ENCODE data around the gene LAMTOR1.

Gene LAMTOR1

GRCh38 chr11:72120930-72121329 lies 17.8 kb upstream of the LAMTOR1 start:
- DNase-seq (ENCODE audit: low read depth in 1 of 2, low spot score in 1 of 2) = no peak

GRCh38 chr11:72119198-72119597 lies 16.1 kb upstream of the LAMTOR1 start:
- DNase-seq (ENCODE audit: low read depth in 1 of 2, low spot score in 1 of 2) = no peak

GRCh38 chr11:72116019-72116755 lies 13.1 kb upstream of the LAMTOR1 start:
- no peak for DNase-seq (ENCODE audit: low read depth in 1 of 2, low spot score in 1 of 2)

- DNase-seq (ENCODE audit: low read depth in 1 of 2, low spot score in 1 of 2) = no peak
These were observed 11.5 kb upstream of the LAMTOR1 start for GRCh38 chr11:72114570-72114969.

- no peak for DNase-seq (ENCODE audit: low read depth in 1 of 2, low spot score in 1 of 2)
These were observed 10.1 kb upstream of the LAMTOR1 start for GRCh38 chr11:72112978-72113808.

GRCh38 chr11:72112143-72112977 lies 9.3 kb upstream of the LAMTOR1 start, which contains the start of gene ANAPC15:
Gene ANAPC15, minus strand, starts transcription at chr11:72112695. Its CDS starts 1,419 bp downstream, at chr11:72111276.
- DNase-seq (ENCODE audit: low read depth in 1 of 2, low spot score in 1 of 2) = peak; percentile 89 to 91

- no peak for DNase-seq (ENCODE audit: low read depth in 1 of 2, low spot score in 1 of 2)
These were observed 8.4 kb upstream of the LAMTOR1 start for GRCh38 chr11:72111300-72112142.

- no peak for DNase-seq (ENCODE audit: low read depth in 1 of 2, low spot score in 1 of 2)
These were observed 2.8 kb upstream of the LAMTOR1 start, which contains the start of gene TOMT for GRCh38 chr11:72105888-72106287. Gene TOMT, plus strand, starts transcription at chr11:72105924. Its CDS starts 28 bp downstream, at chr11:72105952.

GRCh38 chr11:72103754-72104167 lies 664 bp upstream of the LAMTOR1 start:
- DNase-seq (ENCODE audit: low read depth in 1 of 2, low spot score in 1 of 2) = no peak

GRCh38 chr11:72102631-72102945 lies 509 bp downstream of the LAMTOR1 start:
- DNase-seq (ENCODE audit: low read depth in 1 of 2, low spot score in 1 of 2) = no peak

GRCh38 chr11:72102162-72102561 lies 935 bp downstream of the LAMTOR1 start:
- DNase-seq (ENCODE audit: low read depth in 1 of 2, low spot score in 1 of 2) = no peak

- no peak for DNase-seq (ENCODE audit: low read depth in 1 of 2, low spot score in 1 of 2)
These were observed 2.6 kb downstream of the LAMTOR1 start for GRCh38 chr11:72100462-72100861.

GRCh38 chr11:72100009-72100408 lies 3.1 kb downstream of the LAMTOR1 start:
- no peak for DNase-seq (ENCODE audit: low read depth in 1 of 2, low spot score in 1 of 2)

- DNase-seq (ENCODE audit: low read depth in 1 of 2, low spot score in 1 of 2) = no peak
These were observed 4.4 kb downstream of the LAMTOR1 start for GRCh38 chr11:72098741-72099140.

GRCh38 chr11:72091292-72091691 lies 11.8 kb downstream of the LAMTOR1 start:
- DNase-seq (ENCODE audit: low read depth in 1 of 2, low spot score in 1 of 2) = peak; percentile 39 to 50

GRCh38 chr11:72088076-72088808 lies 14.9 kb downstream of the LAMTOR1 start:
- DNase-seq (ENCODE audit: low read depth in 1 of 2, low spot score in 1 of 2) = no peak

- DNase-seq (ENCODE audit: low read depth in 1 of 2, low spot score in 1 of 2) = no peak
These were observed 17.3 kb downstream of the LAMTOR1 start for GRCh38 chr11:72085621-72086351.

- no peak for DNase-seq (ENCODE audit: low read depth in 1 of 2, low spot score in 1 of 2)
These were observed 18.1 kb downstream of the LAMTOR1 start for GRCh38 chr11:72084965-72085364.

- no peak for DNase-seq (ENCODE audit: low read depth in 1 of 2, low spot score in 1 of 2)
These were observed 19.0 kb downstream of the LAMTOR1 start for GRCh38 chr11:72084076-72084475.
